GM19467 (cell line): ENCODE measurements around the gene BTBD2.

Source experiments
- ATAC-seq: cut with Tn5 transposase; IDR thresholded peaks from one replicate; pipeline ENCODE4 v1.9.1; 2021; ENCODE audit warnings: mild to moderate bottlenecking, moderate library complexity; ENCODE audit not compliant: unreplicated experiment

BTBD2 gene

DNA sequence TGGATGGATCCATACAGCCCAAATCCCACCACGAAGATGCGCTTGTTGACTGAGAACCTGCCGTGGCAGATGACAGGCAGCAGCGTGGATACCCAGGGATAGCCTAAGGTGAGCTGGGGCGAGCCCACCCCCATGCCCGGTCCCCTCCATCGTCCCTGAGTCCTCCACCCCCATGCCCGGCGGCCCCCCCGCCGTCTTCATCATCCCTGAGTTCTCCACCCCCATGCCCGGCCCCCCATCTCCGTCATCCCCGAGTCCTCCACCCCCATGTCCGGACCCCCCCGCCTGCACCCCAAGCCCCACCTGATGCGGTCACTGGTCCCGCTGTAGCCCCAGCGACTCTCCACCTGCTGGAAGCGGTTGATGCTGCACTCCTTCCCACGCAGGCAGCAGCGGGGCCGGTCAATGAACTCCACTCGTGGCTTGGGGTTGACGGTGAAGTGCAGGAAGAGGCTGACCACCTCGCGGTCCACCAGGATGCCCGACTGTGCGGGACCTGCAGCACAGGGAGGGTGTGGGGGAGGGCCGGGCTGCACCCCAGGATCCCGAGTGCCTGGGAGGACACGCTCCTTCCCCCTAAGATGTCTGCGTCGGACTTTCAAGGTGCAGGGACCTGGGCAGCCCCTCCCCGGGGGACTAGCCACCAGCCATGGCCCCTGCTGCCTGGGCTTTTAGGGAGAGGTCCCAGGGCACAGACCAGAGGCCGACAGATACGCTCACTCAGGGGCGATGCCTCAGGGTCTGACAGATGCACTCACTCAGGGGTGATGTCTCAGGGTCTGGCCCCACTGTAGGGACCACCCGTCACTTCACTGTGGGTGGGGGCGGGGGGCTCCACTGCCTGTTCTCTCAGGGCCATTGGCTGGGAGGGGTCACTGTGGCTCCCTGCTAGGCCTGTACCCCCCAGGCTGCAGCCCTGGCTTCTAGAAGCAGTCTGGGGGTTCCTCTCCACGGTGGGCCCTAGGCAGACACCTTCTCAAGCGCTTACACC, 28.0 kb downstream of the BTBD2 start:
- no peak for ATAC-seq

GRCh38 chr19:1986357-1987162, 29.0 kb downstream of the BTBD2 start:
- ATAC-seq, result no peak

DNA sequence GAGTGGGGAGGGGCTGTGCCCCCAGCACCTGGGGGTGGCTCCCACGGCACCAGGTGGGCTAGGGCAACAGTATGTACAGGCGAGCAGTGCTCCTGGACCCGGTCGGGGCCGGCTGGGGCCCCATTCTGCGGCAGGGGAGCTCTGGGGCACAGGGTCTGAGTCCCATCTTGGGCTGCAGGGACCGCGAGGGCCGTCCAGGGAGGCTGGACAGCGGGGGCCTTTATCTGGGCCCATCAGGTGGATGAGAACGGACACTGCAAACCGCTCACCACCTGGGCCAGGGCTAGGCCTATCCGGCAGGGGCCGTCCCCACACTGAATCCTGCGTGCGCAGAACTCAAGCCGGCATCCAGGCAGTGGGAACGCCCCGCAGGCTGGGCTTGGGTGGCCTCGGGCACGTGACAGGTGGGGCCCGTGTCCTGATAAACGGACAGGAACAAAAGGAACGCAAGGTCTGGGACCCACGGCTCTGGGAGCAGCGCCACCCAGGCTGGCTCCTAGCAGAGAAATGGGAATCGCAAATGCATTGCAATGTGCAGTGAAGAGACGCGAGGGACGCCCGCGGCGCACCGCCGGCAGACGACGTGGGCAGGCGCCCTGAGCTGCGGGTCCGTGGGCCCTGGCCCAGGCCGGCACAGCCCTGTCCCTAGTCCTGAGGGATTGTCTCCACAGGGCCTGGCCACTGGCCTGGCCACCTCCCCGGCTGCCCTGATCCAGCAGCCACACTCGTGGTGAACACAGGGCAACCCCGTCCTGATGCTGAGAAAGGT, 29.7 kb downstream of the BTBD2 start:
- no peak for ATAC-seq

GRCh38 chr19:1984357-1984756, 31.2 kb downstream of the BTBD2 start:
- ATAC-seq, result no peak

DNA sequence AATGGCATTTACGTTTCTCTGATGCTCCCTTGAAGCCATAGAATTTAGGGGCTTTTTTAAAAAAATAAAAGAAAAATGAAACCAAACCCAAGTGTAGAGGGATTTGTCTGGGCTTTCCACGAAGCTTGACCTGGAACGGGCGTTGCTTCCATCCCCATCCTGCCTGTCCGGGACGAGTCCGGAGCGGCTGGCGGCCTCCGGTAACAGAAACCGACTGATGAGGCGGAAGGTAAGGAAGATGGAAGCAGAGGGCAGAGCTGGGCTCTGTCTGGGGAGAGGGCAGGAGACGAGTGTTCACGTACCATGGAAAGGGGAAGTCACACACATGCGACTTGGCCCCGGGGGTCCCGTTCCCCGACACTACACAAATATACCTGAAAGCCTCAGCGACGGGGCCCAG, 34.3 kb downstream of the BTBD2 start:
- ATAC-seq, result no peak

DNA sequence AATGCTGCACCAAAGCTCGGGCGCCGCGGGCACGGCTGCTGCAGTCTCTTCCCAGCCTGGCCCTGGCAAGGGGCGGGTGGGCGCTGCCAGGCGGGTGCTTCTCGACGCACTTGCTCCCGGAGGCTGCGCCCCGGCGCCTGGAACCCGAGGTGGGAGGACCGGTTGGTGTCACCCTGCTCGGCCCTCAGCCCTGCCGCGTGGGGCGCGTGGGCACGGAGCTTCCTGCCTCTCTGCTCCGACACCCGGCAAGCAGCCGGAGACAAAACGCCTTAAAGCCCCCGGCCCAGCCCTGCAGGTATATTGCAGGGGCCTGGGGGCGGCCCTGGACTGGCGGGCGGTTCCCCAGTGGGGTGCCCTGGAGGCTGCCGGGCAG, 34.7 kb downstream of the BTBD2 start:
- ATAC-seq, result no peak

GRCh38 chr19:1980091-1980808, 35.3 kb downstream of the BTBD2 start:
- no peak for ATAC-seq

DNA sequence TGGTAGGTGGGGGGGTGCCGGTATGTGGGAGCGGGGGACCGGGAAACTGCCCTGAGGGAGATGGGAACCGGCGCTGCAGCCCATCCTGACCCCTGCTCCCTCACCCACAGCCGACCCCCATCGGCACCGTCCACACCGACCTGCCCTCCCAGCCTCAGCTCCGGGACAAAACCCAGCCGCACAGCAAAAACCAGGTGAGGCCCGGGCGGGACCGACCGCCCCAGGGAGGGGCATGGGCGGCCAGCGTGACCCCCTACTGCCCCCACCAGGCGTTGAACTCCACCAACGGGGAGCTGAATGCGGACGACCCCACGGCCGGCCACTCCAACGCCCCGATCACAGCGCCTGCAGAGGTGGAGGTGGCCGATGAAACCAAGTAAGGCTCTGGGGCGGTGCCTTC, 35.9 kb downstream of the BTBD2 start:
- no peak for ATAC-seq

- no peak for ATAC-seq
Observed at GRCh38 chr19:1979017-1979416, 36.5 kb downstream of the BTBD2 start.

GRCh38 chr19:1978346-1978894, 37.1 kb downstream of the BTBD2 start:
- no peak for ATAC-seq

DNA sequence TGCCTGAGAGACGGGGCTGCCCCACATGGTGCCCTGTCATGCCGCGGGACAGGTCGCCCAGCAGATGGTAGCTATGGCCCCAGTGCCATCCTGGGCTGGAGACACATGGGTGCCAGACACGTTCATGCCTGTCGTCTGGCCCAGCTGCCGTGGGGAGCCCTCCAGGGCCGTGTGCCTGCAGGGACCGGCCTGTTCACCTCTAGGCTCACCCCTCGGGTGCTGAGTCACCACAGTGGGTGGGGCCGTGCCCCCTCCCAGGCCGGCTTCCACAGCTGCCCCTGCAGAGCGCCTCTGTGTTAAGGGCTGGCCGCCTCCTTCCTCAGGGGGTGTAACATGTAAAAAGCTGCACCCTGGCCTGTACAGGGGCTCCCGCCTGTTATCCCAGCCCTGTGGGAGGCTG, 38.4 kb downstream of the BTBD2 start:
- no peak for ATAC-seq

DNA sequence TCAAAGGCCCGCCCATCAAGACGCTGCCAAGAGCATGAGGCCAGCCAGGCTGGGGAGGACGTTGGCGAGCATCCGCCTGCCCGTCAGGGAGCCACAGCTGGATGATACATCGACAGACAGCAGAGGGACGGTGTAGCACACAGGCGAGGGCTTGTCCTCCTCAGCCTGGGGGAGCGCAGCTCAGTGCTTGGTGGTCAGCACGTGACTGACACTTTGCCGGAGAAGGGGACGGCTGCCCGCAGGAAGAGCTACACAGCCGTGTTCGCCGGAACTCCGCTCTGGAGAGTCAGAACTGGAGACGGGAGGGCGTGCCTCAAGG, 40.4 kb downstream of the BTBD2 start:
- ATAC-seq, result no peak

- ATAC-seq, result no peak
Observed at GRCh38 chr19:1974381-1975161, 40.9 kb downstream of the BTBD2 start.

GRCh38 chr19:1970806-1971502, 44.6 kb downstream of the BTBD2 start:
- ATAC-seq, result no peak

GRCh38 chr19:1970003-1970805, 45.3 kb downstream of the BTBD2 start:
- ATAC-seq, result no peak

DNA sequence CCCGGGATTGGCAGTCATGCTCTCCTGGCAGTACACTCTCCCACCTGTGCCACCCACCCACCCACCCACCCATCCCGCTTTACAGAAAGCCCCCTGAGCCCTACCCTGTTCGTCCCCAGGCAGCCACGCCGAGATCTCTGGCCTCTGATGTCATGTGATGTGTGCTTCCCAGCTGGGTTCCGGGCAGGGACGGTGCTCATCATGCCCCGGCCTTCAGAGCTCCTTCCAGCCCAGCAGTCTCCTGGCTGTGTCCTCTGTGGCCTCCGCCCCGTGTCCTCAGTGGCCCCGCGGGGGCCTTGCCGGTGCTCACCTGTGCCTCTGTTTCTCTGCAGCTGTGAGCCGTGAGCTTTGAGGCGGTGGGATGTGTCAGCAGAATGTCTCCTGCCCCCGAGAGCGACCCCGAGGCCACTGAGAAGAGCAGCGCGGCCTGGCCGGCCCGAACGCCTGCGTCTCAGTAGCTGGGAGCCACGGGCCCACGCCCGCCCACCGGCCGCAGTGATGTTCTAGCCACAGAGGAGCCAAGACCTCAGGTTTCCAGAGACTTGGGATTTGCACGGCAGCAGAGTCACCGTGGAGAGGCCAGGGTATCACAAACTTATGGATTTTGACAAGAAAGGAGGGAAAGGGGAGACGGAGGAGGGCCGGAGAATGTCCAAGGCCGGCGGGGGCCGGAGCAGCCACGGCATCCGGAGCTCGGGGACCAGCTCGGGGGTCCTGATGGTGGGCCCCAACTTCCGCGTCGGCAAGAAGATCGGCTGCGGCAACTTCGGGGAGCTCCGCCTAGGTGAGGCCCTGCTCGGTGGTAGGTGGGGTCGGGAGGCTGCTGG, 46.1 kb downstream of the BTBD2 start:
- ATAC-seq, result no peak
